B cell (primary cell): ENCODE data around the gene FGFR3. TPM values are rescaled to one million over a fixed set of nuclear protein-coding genes. Genes with fewer than 3 reads are reported as not detected.

Source experiments
- ATAC-seq: fragments of 200-7000 bp; cut with Tn5 transposase; one replicate; pipeline ENCODE4 v1.10.0; 2021; ENCODE audit warnings: low read depth, mild to moderate bottlenecking, moderate number of reproducible peaks, moderate library complexity
- CTCF ChIA-PET: fragments of 350-600 bp; sonication (Branson Sonifier 250); formaldehyde crosslinking; loops from one replicate; lab custom pipeline; 2021; ENCODE audit warnings: antibody characterized with exemption, inconsistent platforms; lab: Charles Lee
- POLR2A ChIA-PET: fragments of 350-600 bp; sonication (Branson Sonifier 250); formaldehyde crosslinking; loops from one replicate; lab custom pipeline; 2021; ENCODE audit warnings: antibody characterized with exemption; lab: Charles Lee
- DNase-seq: peaks from one replicate; pipeline ENCODE4 v3.0.0; 2013
- H2AFZ ChIP-seq: 2 replicates; pipeline ENCODE4 v1.6.1; 2012; ENCODE audit warnings: mild to moderate bottlenecking, low read depth, low read length; ENCODE audit not compliant: insufficient read depth, poor library complexity, severe bottlenecking
- H3K27ac ChIP-seq, 2 donors: 1 replicate in 1 of 2; 2 replicates in 1 of 2; pipeline ENCODE4 v1.5.1; 2012 to 2013; ENCODE audit warnings: low read length in 2 of 2, mild to moderate bottlenecking in 2 of 2, moderate library complexity in 1 of 2
- H3K27me3 ChIP-seq, 4 experiments: fragments of 200-600 bp in 1 of 4; sonication (generic) in 1 of 4; replicated peaks in 1 of 4; 1 replicate in 2 of 4; 2 replicates in 2 of 4; pipeline versions ENCODE4 v1.6.1 to v1.7.0; 2013 to 2016; ENCODE audit warnings: low read length in 3 of 4, mild to moderate bottlenecking in 2 of 4, mixed read lengths in 1 of 4, moderate library complexity in 1 of 4; ENCODE audit not compliant: insufficient read depth in 4 of 4, control insufficient read depth in 3 of 4; ENCODE audit errors: control extremely low read depth in 1 of 4
- H3K36me3 ChIP-seq, 2 experiments: replicated peaks in 1 of 2; 1 replicate in 1 of 2; 2 replicates in 1 of 2; pipeline versions ENCODE4 v1.6.1 to v1.7.1; 2013; ENCODE audit warnings: low read length in 1 of 2; ENCODE audit not compliant: insufficient read depth in 2 of 2, control insufficient read depth in 1 of 2; ENCODE audit errors: control extremely low read depth in 1 of 2, extremely low read depth in 1 of 2
- H3K4me1 ChIP-seq, 2 donors: fragments of 200-600 bp in 1 of 2; sonication (generic) in 1 of 2; 1 replicate in 1 of 2; 2 replicates in 1 of 2; pipeline versions ENCODE4 v1.5.1 to v1.6.1; 2013 to 2017; ENCODE audit warnings: low read length in 2 of 2; ENCODE audit not compliant: control insufficient read depth in 2 of 2, insufficient read depth in 2 of 2
- H3K4me2 ChIP-seq: replicated peaks from 2 replicates; pipeline ENCODE3; 2012; ENCODE audit warnings: mild to moderate bottlenecking, low read depth, low read length; ENCODE audit not compliant: poor library complexity, severe bottlenecking
- H3K4me3 ChIP-seq, 5 experiments: fragments of 200-600 bp in 1 of 5; sonication (generic) in 1 of 5; 1 replicate in 3 of 5; 2 replicates in 2 of 5; pipeline versions ENCODE4 v1.5.1 to v1.7.0; 2011 to 2016; ENCODE audit warnings: low read length in 4 of 5, mild to moderate bottlenecking in 4 of 5, low read depth in 2 of 5, control low read depth in 1 of 5, moderate library complexity in 1 of 5; ENCODE audit not compliant: insufficient read depth in 1 of 5; ENCODE audit errors: control extremely low read depth in 1 of 5, extremely low read depth in 1 of 5
- H3K79me2 ChIP-seq: fragments of 200-600 bp; sonication (generic); one replicate; pipeline ENCODE4 v1.6.0; 2016; ENCODE audit warnings: low read length; ENCODE audit not compliant: control insufficient read depth, insufficient read depth
- H3K9ac ChIP-seq: fragments of 200-600 bp; sonication (generic); 2 replicates; pipeline ENCODE4 v1.6.1; 2017; ENCODE audit warnings: mild to moderate bottlenecking, low read length, moderate library complexity
- H3K9me3 ChIP-seq, 3 donors: one replicate each; pipeline versions ENCODE4 v1.6.1 to v1.7.1; 2013; ENCODE audit warnings: low read length in 2 of 3; ENCODE audit not compliant: control insufficient read depth in 2 of 3, insufficient read depth in 1 of 3; ENCODE audit errors: control extremely low read depth in 1 of 3
- H4K20me1 ChIP-seq: 2 replicates; pipeline ENCODE4 v1.6.0; 2012; ENCODE audit warnings: mild to moderate bottlenecking, low read length; ENCODE audit not compliant: insufficient read depth, control insufficient read depth, poor library complexity, severe bottlenecking
- H3K27ac Mint-ChIP-seq: one replicate; pipeline ENCODE4 v1.8.0; 2021; ENCODE audit warnings: mixed read lengths
- H3K27me3 Mint-ChIP-seq: one replicate; pipeline ENCODE4 v1.8.0; 2021; ENCODE audit warnings: mixed read lengths
- H3K4me1 Mint-ChIP-seq: one replicate; pipeline ENCODE4 v1.8.0; 2021; ENCODE audit warnings: mixed read lengths
- H3K4me3 Mint-ChIP-seq: one replicate; pipeline ENCODE4 v1.8.0; 2021; ENCODE audit warnings: mixed read lengths
- H3K9me3 Mint-ChIP-seq: one replicate; pipeline ENCODE4 v1.8.0; 2022; ENCODE audit warnings: mixed read lengths; ENCODE audit not compliant: insufficient read depth
- CTCF ChIP-seq: fragments of 200-600 bp; IDR thresholded peaks from one replicate; pipeline ENCODE4 v1.8.0; 2022; ENCODE audit warnings: antibody characterized with exemption, mild to moderate bottlenecking
- EZH2 ChIP-seq: IDR thresholded peaks from 2 replicates; pipeline ENCODE4 v1.6.1; 2012; ENCODE audit warnings: borderline replicate concordance, low read depth, mild to moderate bottlenecking, moderate library complexity, low read length; ENCODE audit not compliant: insufficient read depth, poor library complexity, severe bottlenecking
- WGBS: methylation state at CpG from one replicate; pipeline ENCODE4 v1.1.5; 2013; ENCODE audit warnings: missing lambda C conversion rate; ENCODE audit not compliant: insufficient coverage; 5-methylcytosine and 5-hydroxymethylcytosine counted together
- intact Hi-C: fragments of 100-400 bp; cut with micrococcal nuclease; formaldehyde crosslinking; loops from one replicate; pipeline ENCODE4 v1.10.0; 2022
- polyA plus RNA-seq: library from polyadenylated mRNA; depleted of rRNA; stranded (reverse); fragments of >200 nt; gene quantifications from 2 replicates; pipeline ENCODE4 v1.2.3, GENCODE V29; 2012
- total RNA-seq, 2 donors: library from RNA; stranded (reverse); fragments of 120-200 nt in 1 of 2; gene quantifications; 1 replicate in 1 of 2; 2 replicates in 1 of 2; pipeline versions ENCODE4 v1.2.3 to v1.2.4, GENCODE V29; 2013 to 2022

The FGFR3 gene
- total and polyA plus RNA-seq, 2 donors (not counting 1 experiment from before 2014, with no cell fraction given), result not detected

GRCh38 chr4:1793940-1794808 is 1.1 kb downstream of the FGFR3 start:
- ATAC-seq, result no peak
- peak overlapping the region in 4 of 5 experiments; percentile 11 to 48 (median 40) for H3K4me3 ChIP-seq
- peaks cover 3% of the 10 kb centered on the region for H3K4me1 Mint-ChIP-seq
- H4K20me1 ChIP-seq, result peaks cover 4% of the 10 kb centered on the region
- peak overlapping the region; percentile 42 for H2AFZ ChIP-seq
- H3K4me2 ChIP-seq, result peak overlapping the region; percentile 92
- H3K79me2 ChIP-seq, result no peaks in the 10 kb centered on the region
- H3K27me3 ChIP-seq, result peaks cover 0 to 52% (median 32%) of the 10 kb centered on the region in 4 experiments
- TF ChIP-seq CTCF (no peak), EZH2 (peak; percentile 60)
- intact Hi-C loops, result loop anchor here (2.0 to 5.0 kb wide), 2 partner anchors 27 to 112 kb away; partner anchors contain the start of gene FAM53A
- H3K27ac Mint-ChIP-seq, result no peak overlapping the region
- WGBS, result 3% methylated on average over 100 of the region's 101 CpGs
- peaks cover 20 to 27% of the 10 kb centered on the region in 2 donors for H3K4me1 ChIP-seq
- H3K27me3 Mint-ChIP-seq, result peaks cover 16% of the 10 kb centered on the region
- H3K9me3 Mint-ChIP-seq, result no peaks in the 10 kb centered on the region
- no peak overlapping the region for H3K27ac ChIP-seq
- peaks cover 0 to 21% (median 0%) of the 10 kb centered on the region in 3 donors for H3K9me3 ChIP-seq
- H3K4me3 Mint-ChIP-seq, result peak overlapping the region; percentile 64
- ChIA-PET CTCF (interaction anchor here (1.1 to 1.6 kb wide), 2 partner anchors 25 to 101 kb away, joined by 3 to 4 read pairs; no protein-coding TSS in a partner anchor), POLR2A (no interaction called here)
- DNase-seq, result peak; percentile 56
- no peaks in the 10 kb centered on the region for H3K36me3 ChIP-seq
- H3K9ac ChIP-seq, result peak overlapping the region; percentile 57
